Suppressor macrophage (primary cell): ENCODE data around the gene RALGDS.

Experiments used
- DNase-seq, 4 experiments: peaks; one replicate each; pipeline ENCODE4 v3.0.0-alpha.2; 2020 to 2022

RALGDS gene

GRCh38 chr9:133050781-133051180 is 70.3 kb downstream of the RALGDS start:
- no peak for DNase-seq

GRCh38 chr9:133050142-133050541 is 70.9 kb downstream of the RALGDS start:
- no peak for DNase-seq

- DNase-seq, result no peak
Measured at GRCh38 chr9:133049043-133049442, 72.0 kb downstream of the RALGDS start.

GRCh38 chr9:133048595-133048994 is 72.4 kb downstream of the RALGDS start:
- peak; percentile 33 to 60 (median 52) for DNase-seq
